UCSD-AML1 (cell line): ENCODE results near the gene KIRREL1.

ENCODE experiments used
- DNase-seq: peaks from one replicate; lab custom pipeline; 2025; ENCODE audit not compliant: unreplicated experiment; lab: John Stamatoyannopoulos, UW

KIRREL1 gene

GRCh38 chr1:158005224-158005623 lies 11.8 kb downstream of the KIRREL1 start:
- no peak for DNase-seq

GRCh38 chr1:158007180-158007579 lies 13.7 kb downstream of the KIRREL1 start:
- no peak for DNase-seq

GRCh38 chr1:158007667-158008386 lies 14.4 kb downstream of the KIRREL1 start:
- no peak for DNase-seq

GRCh38 chr1:158008630-158009029 lies 15.2 kb downstream of the KIRREL1 start:
- DNase-seq: no peak

- DNase-seq: no peak
Observed at GRCh38 chr1:158011714-158012113, 18.3 kb downstream of the KIRREL1 start.

GRCh38 chr1:158013840-158014730 lies 20.6 kb downstream of the KIRREL1 start:
- no peak for DNase-seq

- no peak for DNase-seq
Observed at GRCh38 chr1:158014731-158015320, 21.4 kb downstream of the KIRREL1 start.

- DNase-seq: no peak
Observed at GRCh38 chr1:158016651-158017335, 23.3 kb downstream of the KIRREL1 start.

GRCh38 chr1:158017800-158018595 lies 24.6 kb downstream of the KIRREL1 start:
- no peak for DNase-seq

- DNase-seq: no peak
Observed at GRCh38 chr1:158019171-158019868, 25.9 kb downstream of the KIRREL1 start.

GRCh38 chr1:158020259-158020885 lies 26.9 kb downstream of the KIRREL1 start:
- no peak for DNase-seq

- no peak for DNase-seq
Observed at GRCh38 chr1:158020886-158021620, 27.6 kb downstream of the KIRREL1 start.

GRCh38 chr1:158021721-158022120 lies 28.3 kb downstream of the KIRREL1 start:
- DNase-seq: no peak

- no peak for DNase-seq
Observed at GRCh38 chr1:158022554-158023312, 29.3 kb downstream of the KIRREL1 start.

GRCh38 chr1:158024737-158025136 lies 31.3 kb downstream of the KIRREL1 start:
- DNase-seq: peak; percentile 42

GRCh38 chr1:158025576-158026230 lies 32.3 kb downstream of the KIRREL1 start:
- DNase-seq: no peak

GRCh38 chr1:158026651-158027050 lies 33.2 kb downstream of the KIRREL1 start:
- DNase-seq: no peak
